ENCODE data around the gene RASA3.

Gene RASA3

GRCh38 chr13:114063545-114064449 is 68.6 kb downstream of the RASA3 start:
- no peak for DNase-seq

GRCh38 chr13:114062754-114063153 is 69.7 kb downstream of the RASA3 start:
- no peak for DNase-seq

- no peak for DNase-seq
Measured at GRCh38 chr13:114062341-114062740, 70.1 kb downstream of the RASA3 start.

GRCh38 chr13:114061744-114062143 is 70.7 kb downstream of the RASA3 start:
- no peak for DNase-seq

GRCh38 chr13:114061047-114061446 is 71.4 kb downstream of the RASA3 start:
- no peak for DNase-seq

GRCh38 chr13:114059946-114060860 is 72.2 kb downstream of the RASA3 start:
- no peak for DNase-seq

GRCh38 chr13:114059428-114059827 is 73.0 kb downstream of the RASA3 start:
- no peak for DNase-seq

DNA sequence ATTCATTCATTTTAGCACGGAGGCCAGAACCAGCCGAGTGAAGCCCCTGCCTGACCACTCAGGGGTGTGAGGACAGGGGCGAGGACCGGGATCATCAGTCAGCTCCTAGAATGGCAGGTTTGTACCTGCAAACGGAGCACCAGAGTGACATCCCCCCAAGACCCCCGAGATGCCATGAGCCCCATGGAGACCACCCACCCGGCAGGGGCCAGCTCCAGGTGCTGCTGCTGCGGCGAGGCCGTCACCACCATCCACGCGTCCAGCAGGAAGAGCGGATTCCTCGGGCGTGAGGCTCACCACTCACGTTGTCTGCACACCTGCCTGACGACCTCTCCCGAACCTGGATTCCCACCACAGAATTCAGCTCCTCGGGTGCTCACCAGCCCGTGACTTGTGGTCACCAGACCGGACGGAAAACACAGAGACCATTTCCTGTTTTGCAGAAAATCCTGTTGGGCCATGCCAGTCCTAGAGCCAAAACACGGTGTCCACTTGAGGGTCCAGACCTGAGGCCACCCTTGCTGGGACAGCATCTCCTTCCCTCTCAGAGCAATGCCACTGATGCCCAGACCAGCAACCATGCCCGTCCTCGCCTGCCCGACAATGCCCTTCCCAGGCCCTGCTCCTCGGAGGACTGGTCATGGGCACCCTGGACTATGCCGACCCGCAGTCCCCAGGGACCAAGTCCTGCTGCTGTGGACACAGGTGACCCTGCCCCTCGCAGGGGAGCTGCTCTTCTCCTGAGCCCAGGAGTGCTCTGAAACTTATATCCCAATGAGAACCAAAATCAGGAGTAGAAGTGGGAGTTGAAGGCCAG is 74.2 kb downstream of the RASA3 start:
- DNase-seq, result no peak

GRCh38 chr13:114057166-114058050 is 75.0 kb downstream of the RASA3 start:
- DNase-seq, result no peak

- no peak for DNase-seq
Measured at GRCh38 chr13:114056205-114057013, 76.0 kb downstream of the RASA3 start.

DNA sequence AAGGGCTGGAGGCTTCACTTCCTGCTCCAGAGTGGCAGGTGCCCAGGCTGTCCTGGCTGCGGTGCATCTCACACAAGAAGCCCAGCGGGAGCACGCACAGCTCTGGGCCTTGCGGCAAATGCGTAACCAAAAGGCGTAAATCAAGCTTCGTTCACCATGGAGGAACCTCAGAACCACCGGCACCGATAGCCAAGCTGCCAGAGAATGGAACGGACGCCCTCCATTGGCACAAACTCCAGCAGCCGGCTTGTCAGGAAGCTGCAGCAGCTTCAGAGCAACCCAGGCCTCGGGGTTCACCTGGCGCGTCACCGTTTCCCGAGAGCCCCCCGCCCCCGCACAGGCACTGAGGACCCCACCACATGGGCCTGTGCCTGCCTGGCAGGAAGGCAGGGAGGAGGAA is 76.7 kb downstream of the RASA3 start:
- no peak for DNase-seq

DNA sequence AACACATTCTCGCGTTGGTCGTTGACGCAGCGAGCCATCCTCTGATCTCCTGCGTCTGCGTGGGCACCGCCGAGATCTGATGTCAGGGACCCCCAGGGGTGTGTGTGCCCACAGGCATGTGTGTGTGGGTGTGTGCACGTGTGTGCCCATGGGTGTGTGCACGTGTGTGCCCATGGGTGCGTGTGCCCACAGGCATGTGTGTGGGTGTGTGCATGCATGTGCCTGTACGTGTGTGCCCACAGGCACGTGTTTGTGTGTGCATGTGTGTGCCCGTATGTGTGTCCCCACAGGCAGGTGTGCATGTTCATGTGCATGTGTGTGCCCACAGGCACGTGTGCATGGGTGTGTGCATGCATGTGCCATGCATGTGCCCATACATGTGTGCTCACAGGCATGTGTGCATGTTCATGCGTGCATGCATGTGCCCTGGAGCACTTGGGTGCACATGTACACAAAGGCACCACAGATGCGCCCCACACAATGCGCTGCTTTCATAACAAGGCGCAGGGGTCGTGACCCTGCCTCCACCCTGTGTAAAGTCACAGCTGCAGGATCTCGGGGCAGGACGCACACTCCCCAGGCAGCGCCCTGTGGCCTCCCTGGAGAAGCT is 77.5 kb downstream of the RASA3 start:
- DNase-seq, result no peak

- no peak for DNase-seq
Measured at GRCh38 chr13:114054264-114054663, 78.2 kb downstream of the RASA3 start.

- no peak for DNase-seq
Measured at GRCh38 chr13:114053026-114053425, 79.4 kb downstream of the RASA3 start.

DNA sequence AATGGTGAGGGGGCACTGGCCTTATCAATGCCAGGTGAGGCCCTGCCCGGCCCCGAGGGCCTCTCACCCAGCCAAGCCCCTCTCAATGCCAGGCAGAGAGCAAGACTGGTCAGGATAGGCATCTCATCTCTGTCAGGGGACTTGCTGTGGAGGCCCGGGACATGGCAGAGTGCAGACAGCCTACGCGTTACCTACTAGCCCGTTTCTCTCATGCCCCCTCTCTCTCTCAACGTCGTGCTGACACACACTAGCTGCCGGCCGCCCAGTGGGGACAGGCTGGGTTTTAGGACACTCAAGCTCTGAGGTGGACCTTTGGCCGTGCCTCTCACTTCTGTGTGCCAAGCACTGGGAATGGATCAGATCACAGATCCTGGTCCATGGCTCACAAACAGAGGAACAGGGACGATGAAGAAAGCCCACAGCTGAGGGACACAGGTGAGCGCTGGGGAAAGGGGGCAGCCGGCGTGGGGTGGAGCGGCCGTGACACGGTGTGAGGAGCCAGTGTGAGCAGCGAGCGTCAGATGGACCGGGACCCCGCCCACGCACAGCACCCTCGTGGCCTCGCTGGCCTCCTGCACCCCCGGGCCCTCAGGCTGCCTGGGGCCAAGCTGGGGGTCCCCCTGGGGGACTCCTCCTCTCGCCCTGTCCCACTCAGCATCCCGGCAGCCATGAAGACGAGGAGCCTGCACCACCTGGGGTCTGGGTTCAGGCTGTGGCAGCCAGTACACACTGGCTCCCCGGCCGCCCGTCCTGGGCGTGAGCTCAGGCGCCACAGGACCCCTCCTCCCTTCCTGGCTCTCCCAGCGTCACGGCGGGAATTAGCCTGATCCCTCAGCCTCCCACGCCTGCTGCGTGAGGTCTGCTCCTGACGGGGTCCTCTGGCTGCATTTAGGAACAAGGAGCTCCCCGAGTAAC is 81.6 kb downstream of the RASA3 start:
- no peak for DNase-seq

- no peak for DNase-seq
Measured at GRCh38 chr13:114049626-114050101, 82.8 kb downstream of the RASA3 start.

- no peak for DNase-seq
Measured at GRCh38 chr13:114049026-114049425, 83.4 kb downstream of the RASA3 start.

DNA sequence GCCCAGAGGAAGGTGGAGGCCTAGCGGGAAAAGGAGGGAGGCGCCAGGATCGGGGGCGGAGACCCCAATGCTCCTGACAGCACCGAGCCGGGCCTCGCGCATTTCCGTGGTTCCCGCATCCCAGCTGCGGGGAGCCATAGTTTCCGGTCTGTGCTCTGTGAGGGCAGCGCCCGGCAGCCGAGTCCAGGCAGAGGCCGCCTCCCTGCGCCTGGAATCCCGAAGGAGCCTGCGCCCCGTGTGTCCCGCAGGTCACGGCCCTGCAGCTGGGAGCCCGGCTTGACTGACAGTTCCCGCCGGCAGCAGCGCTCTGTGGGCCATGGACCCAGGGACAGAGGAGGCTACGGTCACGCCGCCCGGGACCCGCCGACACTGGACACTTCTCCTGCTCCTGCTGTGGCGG is 84.0 kb downstream of the RASA3 start:
- no peak for DNase-seq

GRCh38 chr13:114047358-114047881 is 85.0 kb downstream of the RASA3 start:
- peak; percentile 66 for DNase-seq
